NCI-H446 treated with DMSO at 0.1 percent for 48 hours (cell line): ENCODE results near the gene TXNIP.
A peak's percentile ranks its signal among the peaks of the same experiment; 100 is the strongest.

Experiments
- DNase-seq: peaks from one replicate; lab custom pipeline; 2025; lab: John Stamatoyannopoulos, UW

TXNIP gene

DNA sequence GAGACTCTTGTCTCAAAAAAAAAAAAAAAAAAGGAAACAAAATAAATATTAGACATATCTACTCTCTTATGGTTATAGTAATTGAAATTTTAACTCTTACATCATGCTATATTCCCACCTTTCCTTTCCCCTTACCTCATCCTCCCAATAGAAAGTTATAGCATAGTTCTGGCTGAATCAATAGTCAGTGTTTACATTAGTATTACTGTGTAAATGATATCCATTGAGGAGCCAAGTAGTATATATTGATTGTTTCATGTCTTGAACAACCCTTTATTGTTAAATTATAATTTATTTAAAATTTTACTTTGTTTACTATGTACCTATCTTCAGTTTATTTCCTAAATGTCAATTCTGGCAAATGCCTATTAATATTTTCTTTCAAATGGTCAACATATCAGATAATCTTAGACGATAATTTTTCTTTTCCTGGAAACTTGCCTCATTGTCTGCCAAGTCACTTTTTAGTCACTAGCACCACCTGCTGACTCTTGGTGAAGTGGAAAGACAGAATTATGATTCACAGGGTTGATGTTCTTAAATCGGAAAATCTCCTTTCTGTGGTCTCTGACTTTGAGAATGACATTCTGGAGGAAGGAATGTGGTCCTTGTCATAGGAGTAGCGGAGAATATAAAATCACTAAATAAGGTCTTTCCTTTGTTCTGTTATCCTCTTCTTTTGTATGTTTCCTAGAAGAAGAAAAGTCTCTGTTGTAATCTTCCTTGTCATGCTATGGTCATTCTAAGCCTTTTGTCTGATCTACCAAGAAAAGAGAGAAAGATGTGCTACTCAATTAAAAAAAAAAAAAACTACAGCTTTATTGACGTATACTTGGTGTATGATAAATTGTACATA lies 16.6 kb upstream of the TXNIP start:
- DNase-seq: peak; percentile 56

DNA sequence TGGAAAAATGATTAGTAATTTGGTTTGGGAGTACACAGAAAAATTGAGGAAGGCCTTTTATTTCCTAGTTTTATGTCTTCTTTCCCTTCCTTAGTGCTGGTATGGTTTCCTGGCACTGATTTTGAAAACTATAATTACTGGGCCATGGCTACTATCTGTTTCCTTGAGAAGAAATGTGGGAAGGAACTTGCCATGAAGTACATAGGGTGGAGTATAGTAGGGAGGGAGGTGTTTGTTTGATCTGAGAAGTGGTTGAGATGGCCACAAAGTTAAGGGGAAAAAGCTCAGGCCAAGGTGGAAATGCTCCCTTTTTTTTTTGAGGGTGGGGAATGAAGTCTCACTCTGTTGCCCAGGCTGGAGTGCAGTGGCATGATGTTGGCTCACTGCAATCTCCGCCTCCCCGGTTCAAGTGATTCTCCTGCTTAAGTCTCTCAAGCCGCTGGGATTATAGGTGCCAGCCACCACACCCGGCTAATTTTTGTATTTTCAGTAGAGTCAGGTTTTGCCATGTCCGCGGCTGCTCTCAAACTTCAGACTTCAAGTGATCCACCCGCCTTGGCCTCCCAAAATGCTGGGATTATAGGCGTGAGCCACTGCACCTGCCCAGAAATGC lies 13.9 kb upstream of the TXNIP start:
- no peak for DNase-seq

DNA sequence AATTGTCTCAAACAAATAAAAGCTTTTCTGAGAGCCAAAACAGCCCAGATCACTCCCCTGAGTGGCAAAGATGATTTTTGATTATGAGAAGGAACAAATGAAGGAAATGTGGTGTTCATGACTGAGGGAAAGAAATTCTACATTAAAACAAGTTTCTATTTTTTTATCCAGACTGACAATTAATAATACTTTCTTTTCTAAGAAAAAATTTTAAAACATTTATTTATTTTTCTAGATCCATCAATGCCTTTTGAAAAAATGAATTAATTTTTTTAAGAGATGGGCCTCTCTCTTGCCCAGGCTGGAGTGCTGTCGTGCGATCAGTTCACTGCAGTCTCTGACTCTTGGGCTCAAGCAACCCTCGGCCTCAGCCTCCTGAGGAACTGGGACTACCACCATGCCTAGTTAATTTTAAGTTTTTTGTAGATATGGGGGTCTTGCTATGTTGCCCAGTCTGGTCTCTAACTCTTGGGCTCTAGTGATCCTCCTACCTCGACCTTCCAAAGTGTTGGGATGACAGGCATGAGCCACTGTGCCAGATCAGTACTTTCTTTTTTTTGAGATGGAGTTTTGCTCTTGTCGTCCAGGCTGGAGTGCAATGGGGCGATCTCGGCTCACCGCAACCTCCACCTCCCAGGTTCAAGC lies 11.2 kb upstream of the TXNIP start:
- no peak for DNase-seq

DNA sequence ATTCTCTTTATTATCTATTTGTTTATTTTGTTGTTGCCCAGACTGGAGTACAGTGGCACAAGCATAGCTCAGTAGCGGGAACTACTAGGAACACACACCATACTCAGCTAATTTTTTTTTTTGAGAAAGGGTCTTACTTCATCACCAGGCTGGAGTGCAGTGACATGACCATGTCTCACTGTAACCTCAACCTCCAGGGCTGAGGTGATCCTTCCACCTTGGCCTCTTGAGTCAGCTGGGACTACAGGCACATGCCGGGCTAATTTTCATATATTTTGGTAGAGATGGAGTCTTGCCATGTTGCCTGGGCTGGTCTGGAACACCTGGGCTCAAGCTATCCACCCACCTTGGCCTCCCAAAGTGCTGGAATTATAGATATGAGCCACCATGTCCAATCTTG lies 5.3 kb upstream of the TXNIP start:
- no peak for DNase-seq

DNA sequence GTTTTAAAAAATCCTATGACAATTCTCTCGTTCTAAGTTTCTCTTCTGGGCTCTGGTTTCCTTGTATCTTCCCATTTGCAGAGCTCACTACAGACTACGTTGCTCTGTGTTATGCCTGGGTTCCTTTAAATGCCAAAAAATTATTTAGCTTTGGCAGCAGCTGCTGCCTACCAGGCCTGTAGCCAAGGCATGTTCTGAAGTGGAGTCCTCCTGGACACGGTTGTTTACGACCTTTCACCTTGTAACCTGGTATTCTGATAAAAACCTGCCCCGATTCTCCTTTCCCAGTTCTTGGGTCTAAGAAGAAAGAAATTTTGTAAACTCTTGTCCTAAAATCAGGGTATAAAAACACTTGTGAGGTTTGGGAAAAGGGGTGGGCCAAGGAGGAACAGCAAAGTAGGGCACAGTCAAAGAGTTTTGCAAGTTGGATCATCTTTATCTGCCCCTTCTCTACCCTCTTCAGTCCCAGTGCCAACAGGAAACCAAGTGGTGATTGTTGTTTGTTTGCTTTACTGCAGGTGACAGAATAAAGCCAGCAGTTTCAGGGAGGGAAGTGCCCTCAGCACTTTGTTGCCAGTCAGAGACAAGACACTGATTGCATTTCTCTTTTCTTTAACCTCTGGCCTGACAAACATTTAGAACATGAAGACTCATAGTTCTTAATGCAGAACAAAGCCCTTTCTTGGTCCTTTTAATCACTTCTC lies 3.1 kb upstream of the TXNIP start:
- peak; percentile 60 for DNase-seq

- no peak for DNase-seq
Measured at GRCh38 chr1:145997718-145998023, 1.3 kb upstream of the TXNIP start.

- DNase-seq: no peak
Measured at GRCh38 chr1:145997016-145997717, 788 bp upstream of the TXNIP start.

GRCh38 chr1:145995964-145996432 lies 381 bp downstream of the TXNIP start:
- no peak for DNase-seq

DNA sequence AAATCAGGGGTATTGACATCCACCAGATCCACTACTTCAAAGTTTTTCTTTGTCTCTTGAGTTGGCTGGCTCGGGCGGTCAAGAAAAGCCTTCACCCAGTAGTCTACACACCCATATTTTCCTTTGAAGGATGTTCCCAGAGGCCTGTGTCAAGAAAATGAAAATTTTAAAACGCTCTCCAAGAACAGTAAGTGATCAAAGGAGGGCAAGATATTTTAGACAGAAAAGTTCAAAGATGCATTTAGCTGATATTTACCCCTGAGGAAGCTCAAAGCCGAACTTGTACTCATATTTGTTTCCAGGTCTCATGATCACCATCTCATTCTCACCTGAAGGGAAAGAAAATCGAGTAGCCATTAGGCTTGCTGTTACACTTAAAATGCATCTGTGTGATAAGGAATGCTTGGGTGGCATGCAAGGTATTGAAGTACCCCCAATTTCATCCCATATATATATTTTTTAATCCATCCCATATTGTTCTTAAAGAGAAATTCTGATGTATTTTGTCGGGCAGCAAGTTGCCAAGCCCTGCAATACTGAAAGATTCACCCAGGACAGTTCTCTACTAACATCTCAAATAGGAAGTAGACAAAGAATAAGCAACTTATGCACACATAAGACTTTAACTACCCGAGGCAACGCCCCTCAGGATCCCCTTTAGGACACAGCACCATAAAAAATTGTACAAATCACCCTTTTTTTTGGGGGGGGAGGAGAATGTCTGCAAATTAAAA lies 1.1 kb downstream of the TXNIP start:
- DNase-seq: no peak

- no peak for DNase-seq
Measured at GRCh38 chr1:145994391-145995120, 1.8 kb downstream of the TXNIP start.

GRCh38 chr1:145993618-145994390 lies 2.6 kb downstream of the TXNIP start:
- no peak for DNase-seq

GRCh38 chr1:145992958-145993617 lies 3.3 kb downstream of the TXNIP start:
- DNase-seq: no peak

GRCh38 chr1:145992502-145992936 lies 3.9 kb downstream of the TXNIP start:
- no peak for DNase-seq

DNA sequence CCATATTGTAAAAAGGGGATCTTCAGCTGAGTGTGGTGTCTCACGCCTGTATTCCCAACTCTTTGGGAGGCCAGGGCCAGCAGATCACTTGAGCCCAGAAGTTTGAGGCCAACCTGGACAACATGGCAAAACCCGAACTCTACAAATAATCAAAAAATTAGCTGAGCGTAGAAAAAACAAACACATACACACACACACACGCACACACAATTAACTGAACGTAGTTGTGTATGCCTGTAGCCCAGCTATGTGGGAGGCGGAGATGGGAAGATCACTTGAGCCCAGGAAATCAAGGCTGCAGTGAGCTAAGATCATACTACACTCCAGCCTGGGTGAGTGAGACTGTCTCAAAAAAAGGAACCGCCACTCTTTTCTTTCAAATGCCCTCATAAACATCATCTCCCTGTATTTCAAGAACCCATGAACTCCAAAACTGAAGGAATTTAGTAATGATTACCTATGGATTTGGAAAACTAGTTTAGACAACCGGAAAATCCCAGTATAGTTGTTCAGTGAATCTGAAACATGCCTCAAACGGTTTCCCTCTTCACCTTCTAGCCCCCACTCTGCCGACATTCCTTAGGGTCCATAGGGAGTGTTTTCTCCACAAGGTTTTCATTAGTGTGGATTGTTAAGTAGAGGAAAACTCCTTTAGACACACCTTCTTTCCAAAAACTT lies 4.5 kb downstream of the TXNIP start:
- no peak for DNase-seq

DNA sequence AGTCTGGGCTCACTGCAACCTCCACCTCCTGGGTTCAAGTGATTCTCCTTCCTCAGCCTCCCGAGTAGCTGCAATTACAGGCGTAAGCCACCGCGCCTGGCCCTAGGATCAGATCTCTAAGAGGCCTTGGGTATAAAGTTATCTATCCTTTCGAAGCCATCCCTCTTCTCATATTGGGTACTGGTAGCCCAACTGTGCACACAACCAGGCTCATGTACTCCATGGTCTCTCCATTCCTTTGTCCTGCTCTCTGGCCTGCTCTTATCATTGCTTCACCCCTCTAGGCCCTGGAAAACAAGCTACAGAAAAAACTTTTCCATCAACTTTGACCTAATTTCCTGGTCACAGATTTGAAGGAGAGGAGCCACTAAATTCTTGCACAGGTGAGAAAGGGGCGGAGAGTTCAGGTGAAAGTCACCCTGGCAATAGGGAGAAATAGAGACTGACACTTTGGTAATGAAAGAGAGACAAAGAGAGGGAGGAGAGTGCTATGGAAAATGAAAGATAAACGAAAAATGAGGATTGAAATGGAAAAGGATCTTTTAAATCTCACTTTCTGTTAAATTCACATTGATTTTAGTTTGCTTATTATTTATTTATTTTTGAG lies 6.0 kb downstream of the TXNIP start:
- DNase-seq: no peak

- DNase-seq: no peak
Measured at GRCh38 chr1:145988773-145989172, 7.6 kb downstream of the TXNIP start.

DNA sequence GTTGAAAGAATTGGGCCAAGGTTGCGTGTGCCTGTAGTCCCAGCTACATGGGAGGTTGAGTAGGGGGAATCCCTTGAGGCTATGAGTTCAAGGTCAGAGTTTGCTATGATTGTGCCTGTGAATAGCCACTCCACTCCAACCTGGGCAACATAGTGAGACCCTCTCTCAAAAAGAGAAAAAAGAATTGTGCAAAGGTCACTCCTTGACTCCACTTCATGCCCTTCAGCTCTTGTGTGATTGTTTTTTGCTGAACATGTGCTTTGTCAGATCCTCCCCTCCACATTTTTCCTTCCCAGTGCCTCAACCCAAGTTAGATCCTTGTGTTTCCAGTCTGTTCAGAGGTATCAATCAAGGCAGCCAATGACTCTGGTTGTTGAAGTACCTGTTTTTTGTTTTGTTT lies 8.5 kb downstream of the TXNIP start:
- DNase-seq: no peak

DNA sequence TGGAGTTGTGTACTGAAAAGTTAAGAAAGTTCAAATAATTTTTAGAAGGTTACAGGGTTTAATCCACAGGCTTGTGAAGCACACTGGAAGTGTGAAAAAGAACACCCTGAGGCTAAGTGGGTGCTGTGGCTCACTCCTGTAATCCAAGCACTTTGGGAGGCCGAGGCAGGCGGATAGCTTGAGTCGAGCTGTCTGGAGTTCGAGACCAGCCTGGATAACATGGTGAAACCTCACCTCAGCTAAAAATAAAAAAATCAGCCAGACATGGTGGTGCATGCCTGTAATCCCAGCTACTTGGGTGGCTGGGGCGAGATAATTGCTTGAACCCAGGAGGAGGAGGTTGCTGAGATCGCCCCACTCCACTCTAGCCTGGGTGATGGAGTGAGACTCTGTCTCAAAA lies 9.8 kb downstream of the TXNIP start:
- DNase-seq: no peak
